ENCODE measurements around the gene LMNTD2. TPM values are rescaled to one million over a fixed set of nuclear protein-coding genes. Genes with fewer than 3 reads are reported as not detected.

LMNTD2 gene
- total and polyA plus RNA-seq, 2 of the 13 experiments (the other 11 are each of a cell fraction or from before 2014, with no cell fraction given), result 1.1 to 3.1 TPM

DNA sequence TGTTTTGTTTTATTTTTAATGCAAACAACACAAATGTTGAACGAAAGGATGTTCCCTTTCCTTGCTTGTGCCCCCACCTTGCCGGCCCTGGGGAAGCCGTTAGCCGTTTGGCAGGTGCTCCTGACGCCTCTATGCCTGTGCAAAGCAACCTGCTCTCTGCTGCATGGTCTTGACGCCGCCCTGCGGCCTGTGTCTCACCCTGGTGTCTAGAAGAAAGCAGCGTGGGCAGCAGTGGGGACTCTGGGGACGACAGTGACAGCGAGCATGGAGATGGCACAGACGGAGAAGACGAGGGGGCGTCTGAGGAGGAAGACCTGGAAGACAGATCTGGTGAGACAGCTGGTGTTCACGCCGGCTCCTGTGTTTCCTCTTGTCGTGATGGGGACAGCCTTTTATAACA, 21.2 kb upstream of the LMNTD2 start:
- 93% methylated on average over 17 of the region's 17 CpGs for WGBS (ENCODE audit: low lambda C conversion rate)
- in situ Hi-C loops (cut with HindIII; ENCODE audit: extremely low pct_ligation_motif_present, low pct_unique_long_range_greater_than_20kb), result no loop called here
- ChIA-PET CTCF (ENCODE audit: low intra/inter-chr PET ratio, low total read pairs) (no interaction called here), POLR2A (no interaction called here)
- Histone ChIP-seq H3K4me1 (ENCODE audit: insufficient read depth, low read length) (peaks cover 65% of the 10 kb centered on the region), H4K20me1 (ENCODE audit: insufficient read depth, low read length) (peaks cover 53% of the 10 kb centered on the region), H3K79me2 (ENCODE audit: insufficient read depth, low read length) (peaks cover 71% of the 10 kb centered on the region), H3K4me2 (ENCODE audit: low read depth, low read length) (no peak overlapping the region), H3K9ac (ENCODE audit: insufficient read depth, low read depth, low read length) (no peak overlapping the region), H3K36me3 (replicated peaks in 1 of 2; ENCODE audit: control insufficient read depth in 1 of 2, insufficient read depth in 2 of 2, low read length in 2 of 2) (peaks cover 12 to 34% of the 10 kb centered on the region in 2 experiments), H2AFZ (ENCODE audit: low read length) (no peak overlapping the region), H3K9me3 (ENCODE audit: low read length) (no peaks in the 10 kb centered on the region), H3K27me3 (ENCODE audit: control insufficient read depth in 1 of 2, insufficient read depth in 2 of 2, low read length in 2 of 2) (no peaks in the 10 kb centered on the region; a peak in 1 of 5 replicates), H3K27ac (ENCODE audit: extremely low read length, insufficient read depth, low read length) (no peak overlapping the region), H3K4me3 (replicated peaks in 1 of 3; ENCODE audit: insufficient read depth in 1 of 3, low read depth in 2 of 3, low read length in 3 of 3) (no peak overlapping the region)
- TF ChIP-seq, protein P1, sequence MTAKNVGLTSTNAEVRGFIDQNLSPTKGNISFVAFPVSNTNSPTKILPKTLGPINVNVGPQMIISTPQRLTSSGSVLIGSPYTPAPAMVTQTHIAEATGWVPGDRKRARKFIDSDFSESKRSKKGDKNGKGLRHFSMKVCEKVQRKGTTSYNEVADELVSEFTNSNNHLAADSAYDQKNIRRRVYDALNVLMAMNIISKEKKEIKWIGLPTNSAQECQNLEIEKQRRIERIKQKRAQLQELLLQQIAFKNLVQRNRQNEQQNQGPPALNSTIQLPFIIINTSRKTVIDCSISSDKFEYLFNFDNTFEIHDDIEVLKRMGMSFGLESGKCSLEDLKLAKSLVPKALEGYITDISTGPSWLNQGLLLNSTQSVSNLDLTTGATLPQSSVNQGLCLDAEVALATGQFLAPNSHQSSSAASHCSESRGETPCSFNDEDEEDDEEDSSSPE (CRISPR knock-in tag; IDR thresholded peaks at IDR 0.05), result no peak
- peak; percentile 32 for TF ChIP-seq RBM22 (optimal IDR thresholded peaks at IDR 0.05; ENCODE audit: low read length)
- no peak for DNase-seq (ENCODE audit: low spot score)
- no peak for ATAC-seq
- FAIRE-seq, result no peak
- intact Hi-C loops (cut with micrococcal nuclease; ENCODE audit: unreplicated experiment), result no loop called here
- TSS peak; percentile 28 for BruUV-seq (replicated peaks)

DNA sequence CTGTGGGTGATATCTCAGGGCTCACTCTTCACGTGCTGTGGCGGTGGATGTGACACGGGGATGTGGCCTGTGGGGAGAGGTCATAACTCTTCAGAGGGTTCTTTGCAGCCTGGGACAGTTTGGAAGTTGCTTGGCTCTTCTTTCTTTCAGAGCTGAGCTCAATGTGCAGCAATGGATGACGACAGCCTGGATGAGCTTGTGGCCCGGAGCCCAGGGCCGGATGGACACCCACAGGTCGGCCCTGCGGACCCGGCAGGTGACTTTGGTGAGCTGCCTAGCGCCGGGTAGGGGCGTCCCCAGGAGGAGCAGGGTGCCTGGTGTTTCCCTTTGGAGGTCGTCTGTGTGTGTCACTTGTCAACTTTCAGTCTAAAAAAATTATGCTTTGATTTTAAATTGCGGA, 20.8 kb upstream of the LMNTD2 start:
- intact Hi-C loops (cut with micrococcal nuclease; ENCODE audit: unreplicated experiment) (no loop called here), in situ Hi-C loops (cut with HindIII; ENCODE audit: extremely low pct_ligation_motif_present, low pct_unique_long_range_greater_than_20kb) (no loop called here)
- Histone ChIP-seq H3K36me3 (replicated peaks in 1 of 2; ENCODE audit: control insufficient read depth in 1 of 2, insufficient read depth in 2 of 2, low read length in 2 of 2) (peaks cover 11 to 30% of the 10 kb centered on the region in 2 experiments), H3K79me2 (ENCODE audit: insufficient read depth, low read length) (peaks cover 68% of the 10 kb centered on the region), H3K9ac (ENCODE audit: insufficient read depth, low read depth, low read length) (no peak overlapping the region), H3K4me3 (replicated peaks in 1 of 3; ENCODE audit: insufficient read depth in 1 of 3, low read depth in 2 of 3, low read length in 3 of 3) (no peak overlapping the region), H3K4me1 (ENCODE audit: insufficient read depth, low read length) (peaks cover 61% of the 10 kb centered on the region), H3K4me2 (ENCODE audit: low read depth, low read length) (no peak overlapping the region), H2AFZ (ENCODE audit: low read length) (no peak overlapping the region), H3K27me3 (ENCODE audit: control insufficient read depth in 1 of 2, insufficient read depth in 2 of 2, low read length in 2 of 2) (no peaks in the 10 kb centered on the region; a peak in 1 of 5 replicates), H4K20me1 (ENCODE audit: insufficient read depth, low read length) (peaks cover 49% of the 10 kb centered on the region), H3K27ac (ENCODE audit: extremely low read length, insufficient read depth, low read length) (no peak overlapping the region), H3K9me3 (ENCODE audit: low read length) (no peaks in the 10 kb centered on the region)
- ChIA-PET CTCF (ENCODE audit: low intra/inter-chr PET ratio, low total read pairs) (no interaction called here), POLR2A (no interaction called here)
- no peak for ATAC-seq
- no peak for DNase-seq (ENCODE audit: low spot score)
- no TSS peak for BruUV-seq (replicated peaks)
- no peak for FAIRE-seq
- 89% methylated on average over 8 of the region's 14 CpGs for WGBS (ENCODE audit: low lambda C conversion rate)
- no peak for TF ChIP-seq FOSL1 (CRISPR knock-in tag; IDR thresholded peaks at IDR 0.05; ENCODE audit: borderline replicate concordance)
- no peak for TF ChIP-seq SYNCRIP (IDR thresholded peaks at IDR 0.05; ENCODE audit: insufficient read depth, low read depth, low read length)
- TF ChIP-seq HOXA7 (CRISPR knock-in tag; IDR thresholded peaks at IDR 0.05), result no peak
- TF ChIP-seq ZNF607 (CRISPR knock-in tag; IDR thresholded peaks at IDR 0.05; ENCODE audit: borderline replicate concordance), result no peak
- TF ChIP-seq ZNF235 (CRISPR knock-in tag; IDR thresholded peaks at IDR 0.05; ENCODE audit: borderline replicate concordance), result no peak
- TF ChIP-seq, protein P2, sequence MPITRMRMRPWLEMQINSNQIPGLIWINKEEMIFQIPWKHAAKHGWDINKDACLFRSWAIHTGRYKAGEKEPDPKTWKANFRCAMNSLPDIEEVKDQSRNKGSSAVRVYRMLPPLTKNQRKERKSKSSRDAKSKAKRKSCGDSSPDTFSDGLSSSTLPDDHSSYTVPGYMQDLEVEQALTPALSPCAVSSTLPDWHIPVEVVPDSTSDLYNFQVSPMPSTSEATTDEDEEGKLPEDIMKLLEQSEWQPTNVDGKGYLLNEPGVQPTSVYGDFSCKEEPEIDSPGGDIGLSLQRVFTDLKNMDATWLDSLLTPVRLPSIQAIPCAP (CRISPR knock-in tag; IDR thresholded peaks at IDR 0.05; ENCODE audit: low read depth), result no peak
- TF ChIP-seq ZNF30 (CRISPR knock-in tag; IDR thresholded peaks at IDR 0.05), result no peak
- no peak for TF ChIP-seq RARA (CRISPR knock-in tag; IDR thresholded peaks at IDR 0.05)
- no peak for TF ChIP-seq MYC (CRISPR knock-in tag; IDR thresholded peaks at IDR 0.05; ENCODE audit: borderline replicate concordance)
- TF ChIP-seq, protein P3, sequence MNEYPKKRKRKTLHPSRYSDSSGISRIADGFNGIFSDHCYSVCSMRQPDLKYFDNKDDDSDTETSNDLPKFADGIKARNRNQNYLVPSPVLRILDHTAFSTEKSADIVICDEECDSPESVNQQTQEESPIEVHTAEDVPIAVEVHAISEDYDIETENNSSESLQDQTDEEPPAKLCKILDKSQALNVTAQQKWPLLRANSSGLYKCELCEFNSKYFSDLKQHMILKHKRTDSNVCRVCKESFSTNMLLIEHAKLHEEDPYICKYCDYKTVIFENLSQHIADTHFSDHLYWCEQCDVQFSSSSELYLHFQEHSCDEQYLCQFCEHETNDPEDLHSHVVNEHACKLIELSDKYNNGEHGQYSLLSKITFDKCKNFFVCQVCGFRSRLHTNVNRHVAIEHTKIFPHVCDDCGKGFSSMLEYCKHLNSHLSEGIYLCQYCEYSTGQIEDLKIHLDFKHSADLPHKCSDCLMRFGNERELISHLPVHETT (CRISPR knock-in tag; conservative IDR thresholded peaks at IDR 0.05), result no peak
- TF ChIP-seq RFXAP (CRISPR knock-in tag; IDR thresholded peaks at IDR 0.05; ENCODE audit: borderline replicate concordance), result no peak
- TF ChIP-seq ZFP36L2 (CRISPR knock-in tag; IDR thresholded peaks at IDR 0.05), result no peak
- no peak for TF ChIP-seq NFIC (IDR thresholded peaks at IDR 0.05; ENCODE audit: low read length)
- no peak for TF ChIP-seq ZNF879 (CRISPR knock-in tag; IDR thresholded peaks at IDR 0.05)
- no peak for TF ChIP-seq ZNF101 (CRISPR knock-in tag; IDR thresholded peaks at IDR 0.05; ENCODE audit: borderline replicate concordance, low read depth)
- TF ChIP-seq ZNF224 (CRISPR knock-in tag; IDR thresholded peaks at IDR 0.05), result no peak

Data from HepG2 (cell line).